ENCODE results near the gene KIF1A. TPM values are rescaled to one million over a fixed set of nuclear protein-coding genes. Genes with fewer than 3 reads are reported as not detected.

Gene KIF1A
- total RNA-seq, 4 donors from 2014 or later: 1.2 to 6.9 (median 4.1) TPM

DNA sequence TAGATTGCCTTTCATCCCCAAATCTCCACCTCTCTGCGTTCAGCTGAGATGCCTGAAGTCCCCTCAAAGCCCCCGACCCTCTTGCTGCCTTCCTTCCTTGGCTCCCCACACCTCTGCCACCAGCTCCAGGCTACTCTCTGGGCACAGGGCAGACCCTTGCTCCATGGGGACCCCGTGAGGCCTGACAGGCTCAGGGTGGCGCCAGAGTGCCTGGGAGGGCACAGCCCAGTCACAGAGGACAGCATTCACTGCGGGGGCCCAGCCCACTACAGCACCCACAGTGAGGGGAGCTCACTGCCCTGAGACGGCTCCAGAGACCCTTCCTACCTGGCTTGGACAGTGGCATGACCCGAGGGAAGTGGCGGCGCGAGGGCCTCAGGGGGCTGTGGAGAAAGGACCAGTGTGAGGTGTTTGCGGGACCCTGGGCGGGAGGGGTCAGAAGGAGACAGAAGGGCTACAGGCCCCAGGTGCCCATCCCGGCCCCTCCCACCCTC is 77.4 kb downstream of the KIF1A start:
- 88 to 91% methylated on average over 12 to 13 of the region's 13 CpGs for whole genome bisulfite sequencing, 2 donors
- Histone ChIP-seq H3K4me1 (no peaks in the 10 kb centered on the region), H3K4me3 (replicated peaks in 1 of 3) (no peak overlapping the region), H3K9me3 (no peaks in the 10 kb centered on the region), H3K36me3 (no peaks in the 10 kb centered on the region), H3K27ac (no peak overlapping the region), H3K27me3 (no peaks in the 10 kb centered on the region)
- intact Hi-C loops (cut with DNase I): no loop called here
- TF ChIP-seq CTCF (IDR thresholded peaks at IDR 0.05) (no peak), POLR2A (IDR thresholded peaks at IDR 0.05) (no peak)
- DNase-seq: no peak

GRCh38 chr2:240741091-240741490 is 78.9 kb downstream of the KIF1A start:
- Histone ChIP-seq H3K27ac (no peak overlapping the region), H3K4me1 (no peaks in the 10 kb centered on the region), H3K4me3 (replicated peaks in 1 of 3) (no peak overlapping the region), H3K27me3 (no peaks in the 10 kb centered on the region), H3K9me3 (no peaks in the 10 kb centered on the region), H3K36me3 (no peaks in the 10 kb centered on the region)
- TF ChIP-seq POLR2A (IDR thresholded peaks at IDR 0.05) (no peak), CTCF (IDR thresholded peaks at IDR 0.05) (no peak)
- 83 to 86% methylated on average over 14 to 18 of the region's 18 CpGs for WGBS, 2 donors
- intact Hi-C loops (cut with DNase I): no loop called here
- DNase-seq: no peak

DNA sequence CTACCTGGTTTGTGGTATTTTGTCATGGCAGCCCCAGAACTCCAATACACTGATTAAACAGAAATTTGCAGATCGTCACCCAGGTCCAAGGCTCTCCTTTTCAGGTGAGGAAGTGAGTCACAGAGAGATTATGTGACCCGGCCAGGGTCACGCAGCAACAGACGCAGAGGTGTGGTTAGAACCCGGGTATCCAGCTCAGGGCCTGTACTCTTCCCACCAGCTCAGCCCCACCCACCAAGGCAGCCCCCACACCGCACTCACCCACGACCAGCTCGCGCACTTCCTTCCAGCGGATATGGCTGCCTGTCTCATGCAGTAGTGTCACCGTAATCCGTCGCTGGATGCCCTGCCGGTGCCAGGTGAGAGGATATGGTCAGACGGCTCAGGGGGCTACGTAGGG is 80.2 kb downstream of the KIF1A start:
- TF ChIP-seq CTCF (IDR thresholded peaks at IDR 0.05) (no peak), POLR2A (IDR thresholded peaks at IDR 0.05) (no peak)
- Histone ChIP-seq H3K4me1 (no peaks in the 10 kb centered on the region), H3K27ac (no peak overlapping the region), H3K4me3 (replicated peaks in 1 of 3) (no peak overlapping the region), H3K9me3 (no peaks in the 10 kb centered on the region), H3K36me3 (no peaks in the 10 kb centered on the region), H3K27me3 (no peaks in the 10 kb centered on the region)
- no peak for DNase-seq
- 75 to 94% methylated on average over 16 of the region's 16 CpGs for WGBS, 2 donors
- intact Hi-C loops (cut with DNase I): no loop called here

DNA sequence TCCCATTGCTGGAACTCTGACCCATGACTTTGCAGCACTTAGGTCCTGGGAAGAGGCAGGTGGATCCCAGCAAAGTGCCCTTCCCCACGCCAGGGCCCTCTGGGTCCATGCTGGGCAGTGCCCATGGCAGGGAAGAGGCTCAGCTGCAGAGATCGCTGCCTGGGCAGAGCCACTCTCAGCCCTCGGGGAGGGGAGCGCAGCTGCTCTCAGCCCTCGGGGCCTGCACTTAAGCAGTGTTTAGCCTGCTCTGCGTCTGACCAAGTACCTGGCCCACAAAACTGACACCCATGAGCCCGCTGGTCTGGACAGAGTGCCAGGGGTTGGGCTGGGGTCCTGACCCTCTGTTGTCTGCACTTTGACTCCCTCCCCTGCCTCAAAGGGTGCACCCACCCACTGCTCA is 82.1 kb downstream of the KIF1A start:
- H3K9me3 ChIP-seq: no peaks in the 10 kb centered on the region
- H3K4me3 ChIP-seq (replicated peaks in 1 of 3): no peak overlapping the region
- H3K4me1 ChIP-seq: no peaks in the 10 kb centered on the region
- WGBS, 2 donors: 87 to 89% methylated on average over 4 to 7 of the region's 7 CpGs
- no peak for DNase-seq
- no peak overlapping the region for H3K27ac ChIP-seq
- H3K36me3 ChIP-seq: no peaks in the 10 kb centered on the region
- intact Hi-C loops (cut with DNase I): no loop called here
- TF ChIP-seq POLR2A (IDR thresholded peaks at IDR 0.05) (no peak), CTCF (IDR thresholded peaks at IDR 0.05) (no peak)
- no peaks in the 10 kb centered on the region for H3K27me3 ChIP-seq

GRCh38 chr2:240737512-240737911 is 82.5 kb downstream of the KIF1A start:
- no peaks in the 10 kb centered on the region for H3K36me3 ChIP-seq
- TF ChIP-seq POLR2A (IDR thresholded peaks at IDR 0.05): no peak
- TF ChIP-seq CTCF (IDR thresholded peaks at IDR 0.05): no peak
- H3K4me3 ChIP-seq (replicated peaks in 1 of 3): no peak overlapping the region
- no peak overlapping the region for H3K27ac ChIP-seq
- no peaks in the 10 kb centered on the region for H3K27me3 ChIP-seq
- intact Hi-C loops (cut with DNase I): no loop called here
- H3K4me1 ChIP-seq: no peaks in the 10 kb centered on the region
- H3K9me3 ChIP-seq: no peaks in the 10 kb centered on the region
- 70 to 81% methylated on average over 5 of the region's 5 CpGs for WGBS, 2 donors
- no peak for DNase-seq
